HCEC 1CT (cell line): ENCODE data around the gene DENND6B.

Experiments used
- DNase-seq: peaks from one replicate; pipeline ENCODE4 v3.0.0-alpha.2; 2017

Gene DENND6B

GRCh38 chr22:50269573-50269969, 57.2 kb downstream of the DENND6B start:
- no peak for DNase-seq

GRCh38 chr22:50268655-50269113, 58.1 kb downstream of the DENND6B start:
- DNase-seq, result no peak

- no peak for DNase-seq
Measured at GRCh38 chr22:50267591-50268390, 59.0 kb downstream of the DENND6B start.

- no peak for DNase-seq
Measured at GRCh38 chr22:50266994-50267393, 59.8 kb downstream of the DENND6B start.

GRCh38 chr22:50264946-50265669, 61.7 kb downstream of the DENND6B start:
- no peak for DNase-seq

- DNase-seq, result no peak
Measured at GRCh38 chr22:50264104-50264745, 62.6 kb downstream of the DENND6B start.

GRCh38 chr22:50262973-50263617, 63.7 kb downstream of the DENND6B start:
- DNase-seq, result no peak

GRCh38 chr22:50262460-50262911, 64.3 kb downstream of the DENND6B start:
- no peak for DNase-seq

GRCh38 chr22:50261615-50262459, 65.0 kb downstream of the DENND6B start, which contains the start of gene MAPK12:
MAPK12 (minus strand) TSS chr22:50261683; CDS start chr22:50261509, 174 bp downstream.
- DNase-seq, result no peak

GRCh38 chr22:50260801-50261614, 65.8 kb downstream of the DENND6B start:
- DNase-seq, result peak; percentile 61

- DNase-seq, result peak; percentile 32
Measured at GRCh38 chr22:50260434-50260800, 66.4 kb downstream of the DENND6B start.

- DNase-seq, result no peak
Measured at GRCh38 chr22:50259302-50259701, 67.5 kb downstream of the DENND6B start.
